ENCODE measurements around the gene MYRIP.

DNA sequence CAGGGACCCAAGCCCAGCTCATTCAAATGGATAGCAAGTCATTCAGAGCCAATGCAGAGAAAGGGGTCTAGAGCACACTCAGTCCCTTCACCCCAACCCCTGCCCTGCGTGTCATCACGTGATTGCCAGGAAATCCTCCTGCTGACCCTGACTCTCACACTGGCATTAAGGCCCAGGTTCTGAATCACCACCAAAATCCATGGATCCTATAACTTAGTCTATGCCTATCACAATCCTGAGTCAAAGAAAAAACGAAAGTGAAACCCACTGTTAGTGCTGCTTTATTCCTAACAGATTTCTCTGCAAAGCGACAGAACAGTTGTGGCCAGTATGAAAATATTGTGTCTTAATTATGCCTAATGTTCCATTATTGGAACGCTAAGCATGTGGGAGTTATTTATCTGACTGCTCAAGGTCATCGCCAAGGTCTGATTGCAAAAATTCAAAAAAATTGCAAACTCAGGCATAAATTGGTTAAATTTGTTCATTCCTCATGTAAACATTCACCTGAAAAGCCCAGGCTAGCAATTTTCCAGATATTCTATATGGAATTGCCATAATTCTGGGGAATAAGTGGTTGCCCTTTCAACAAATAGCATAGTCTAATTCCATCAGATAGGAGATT is 391.4 kb downstream of the MYRIP start:
- TF ChIP-seq, protein P1, sequence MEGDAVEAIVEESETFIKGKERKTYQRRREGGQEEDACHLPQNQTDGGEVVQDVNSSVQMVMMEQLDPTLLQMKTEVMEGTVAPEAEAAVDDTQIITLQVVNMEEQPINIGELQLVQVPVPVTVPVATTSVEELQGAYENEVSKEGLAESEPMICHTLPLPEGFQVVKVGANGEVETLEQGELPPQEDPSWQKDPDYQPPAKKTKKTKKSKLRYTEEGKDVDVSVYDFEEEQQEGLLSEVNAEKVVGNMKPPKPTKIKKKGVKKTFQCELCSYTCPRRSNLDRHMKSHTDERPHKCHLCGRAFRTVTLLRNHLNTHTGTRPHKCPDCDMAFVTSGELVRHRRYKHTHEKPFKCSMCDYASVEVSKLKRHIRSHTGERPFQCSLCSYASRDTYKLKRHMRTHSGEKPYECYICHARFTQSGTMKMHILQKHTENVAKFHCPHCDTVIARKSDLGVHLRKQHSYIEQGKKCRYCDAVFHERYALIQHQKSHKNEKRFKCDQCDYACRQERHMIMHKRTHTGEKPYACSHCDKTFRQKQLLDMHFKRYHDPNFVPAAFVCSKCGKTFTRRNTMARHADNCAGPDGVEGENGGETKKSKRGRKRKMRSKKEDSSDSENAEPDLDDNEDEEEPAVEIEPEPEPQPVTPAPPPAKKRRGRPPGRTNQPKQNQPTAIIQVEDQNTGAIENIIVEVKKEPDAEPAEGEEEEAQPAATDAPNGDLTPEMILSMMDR (IDR thresholded peaks at IDR 0.05 in 8 of 11, conservative IDR thresholded peaks at IDR 0.05 in 3 of 11), result no peak
- TF ChIP-seq POLR2A (IDR thresholded peaks at IDR 0.05), result no peak
- no peak for TF ChIP-seq POLR2AphosphoS5 (IDR thresholded peaks at IDR 0.05)
